Measurements from ENCODE around the gene KLC3. TPM values are rescaled to one million over a fixed set of nuclear protein-coding genes. Genes with fewer than 3 reads are reported as not detected.

Gene KLC3
- total RNA-seq, 1 donor from 2014 or later, result not detected

- Mint-ChIP-seq H3K9me3 (no peaks in the 10 kb centered on the region), H3K36me3 (ENCODE audit: low read depth) (peaks cover 8% of the 10 kb centered on the region), H3K27ac (ENCODE audit: unreplicated experiment) (no peak overlapping the region), H3K4me1 (no peaks in the 10 kb centered on the region), H3K27me3 (ENCODE audit: low read depth) (no peaks in the 10 kb centered on the region), H3K4me3 (no peak overlapping the region)
- TF ChIP-seq, protein P1, sequence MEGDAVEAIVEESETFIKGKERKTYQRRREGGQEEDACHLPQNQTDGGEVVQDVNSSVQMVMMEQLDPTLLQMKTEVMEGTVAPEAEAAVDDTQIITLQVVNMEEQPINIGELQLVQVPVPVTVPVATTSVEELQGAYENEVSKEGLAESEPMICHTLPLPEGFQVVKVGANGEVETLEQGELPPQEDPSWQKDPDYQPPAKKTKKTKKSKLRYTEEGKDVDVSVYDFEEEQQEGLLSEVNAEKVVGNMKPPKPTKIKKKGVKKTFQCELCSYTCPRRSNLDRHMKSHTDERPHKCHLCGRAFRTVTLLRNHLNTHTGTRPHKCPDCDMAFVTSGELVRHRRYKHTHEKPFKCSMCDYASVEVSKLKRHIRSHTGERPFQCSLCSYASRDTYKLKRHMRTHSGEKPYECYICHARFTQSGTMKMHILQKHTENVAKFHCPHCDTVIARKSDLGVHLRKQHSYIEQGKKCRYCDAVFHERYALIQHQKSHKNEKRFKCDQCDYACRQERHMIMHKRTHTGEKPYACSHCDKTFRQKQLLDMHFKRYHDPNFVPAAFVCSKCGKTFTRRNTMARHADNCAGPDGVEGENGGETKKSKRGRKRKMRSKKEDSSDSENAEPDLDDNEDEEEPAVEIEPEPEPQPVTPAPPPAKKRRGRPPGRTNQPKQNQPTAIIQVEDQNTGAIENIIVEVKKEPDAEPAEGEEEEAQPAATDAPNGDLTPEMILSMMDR (conservative IDR thresholded peaks at IDR 0.05), result no peak
- DNase-seq (ENCODE audit: low read depth, low spot score), result no peak
These were observed 16.9 kb downstream of the KLC3 start for GRCh38 chr19:45357445-45357783.

- TF ChIP-seq, protein P1 (conservative IDR thresholded peaks at IDR 0.05), result no peak
- DNase-seq (ENCODE audit: low read depth, low spot score), result no peak
- no peaks in the 10 kb centered on the region for H3K9me3 Mint-ChIP-seq
- H3K27ac Mint-ChIP-seq (ENCODE audit: unreplicated experiment), result no peak overlapping the region
- no peak overlapping the region for H3K4me3 Mint-ChIP-seq
- no peaks in the 10 kb centered on the region for H3K4me1 Mint-ChIP-seq
- no peaks in the 10 kb centered on the region for H3K27me3 Mint-ChIP-seq (ENCODE audit: low read depth)
- peaks cover 8% of the 10 kb centered on the region for H3K36me3 Mint-ChIP-seq (ENCODE audit: low read depth)
These were observed 17.8 kb downstream of the KLC3 start for GRCh38 chr19:45358213-45358792.

DNA sequence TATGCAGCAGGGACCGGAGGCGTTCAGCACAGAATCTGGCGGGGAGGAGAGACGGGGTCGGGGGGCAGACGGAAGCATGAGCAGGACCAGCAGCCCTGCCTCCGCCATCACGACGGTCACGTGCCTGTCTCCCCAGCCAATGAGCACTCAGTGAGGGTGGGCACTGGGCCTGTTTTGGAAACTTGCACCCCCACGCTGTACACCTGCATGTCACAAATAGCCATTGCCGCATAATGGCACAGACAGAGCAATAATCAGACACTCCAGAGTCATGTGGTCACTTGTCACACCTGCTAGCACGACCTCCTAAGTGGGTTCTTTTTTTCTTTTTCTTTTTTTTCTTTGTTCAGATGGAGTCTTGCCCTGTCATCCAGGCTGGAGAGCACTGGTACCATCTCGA lies 21.1 kb downstream of the KLC3 start:
- Mint-ChIP-seq H3K27me3 (ENCODE audit: low read depth) (no peaks in the 10 kb centered on the region), H3K36me3 (ENCODE audit: low read depth) (no peaks in the 10 kb centered on the region), H3K9me3 (no peaks in the 10 kb centered on the region), H3K4me3 (no peak overlapping the region), H3K4me1 (no peaks in the 10 kb centered on the region), H3K27ac (ENCODE audit: unreplicated experiment) (no peak overlapping the region)
- DNase-seq (ENCODE audit: low read depth, low spot score), result no peak
- TF ChIP-seq, protein P1 (conservative IDR thresholded peaks at IDR 0.05), result no peak

- Mint-ChIP-seq H3K4me1 (no peaks in the 10 kb centered on the region), H3K4me3 (no peak overlapping the region), H3K9me3 (no peaks in the 10 kb centered on the region), H3K27me3 (ENCODE audit: low read depth) (no peaks in the 10 kb centered on the region), H3K27ac (ENCODE audit: unreplicated experiment) (no peak overlapping the region), H3K36me3 (ENCODE audit: low read depth) (no peaks in the 10 kb centered on the region)
- DNase-seq (ENCODE audit: low read depth, low spot score), result no peak
- TF ChIP-seq, protein P1 (conservative IDR thresholded peaks at IDR 0.05), result no peak
These were observed 21.7 kb downstream of the KLC3 start for GRCh38 chr19:45362291-45362690.

- Mint-ChIP-seq H3K27me3 (ENCODE audit: low read depth) (no peaks in the 10 kb centered on the region), H3K9me3 (no peaks in the 10 kb centered on the region), H3K27ac (ENCODE audit: unreplicated experiment) (no peak overlapping the region), H3K4me1 (peaks cover 10% of the 10 kb centered on the region), H3K36me3 (ENCODE audit: low read depth) (no peaks in the 10 kb centered on the region), H3K4me3 (no peak overlapping the region)
- TF ChIP-seq, protein P1 (conservative IDR thresholded peaks at IDR 0.05), result no peak
- DNase-seq (ENCODE audit: low read depth, low spot score), result no peak
These were observed 23.4 kb downstream of the KLC3 start for GRCh38 chr19:45363861-45364459.
